Testis (tissue), 2 donors: ENCODE results near the gene KLHL22.
"Not testable (repeated sequence)": the region's sequence is repeated elsewhere in the genome, so short reads cannot be mapped to it uniquely, and the experiment has no call there.

ENCODE experiments used
- POLR2A ChIP-seq: fragments of 450-650 bp; IDR thresholded peaks from one replicate; pipeline ENCODE4 v1.6.1; 2017; ENCODE audit warnings: antibody characterized with exemption, mild to moderate bottlenecking, moderate library complexity
- TF ChIP-seq, protein P1 (sequence below), 3 experiments: fragments of 450-650 bp in 2 of 3; fragments of 200-600 bp in 1 of 3; sonication (generic) in 1 of 3; IDR thresholded peaks; one replicate each; pipeline ENCODE4 v1.5.1; 2016 to 2019; ENCODE audit warnings: antibody characterized with exemption in 3 of 3, mild to moderate bottlenecking in 2 of 3, moderate library complexity in 1 of 3

DNA sequence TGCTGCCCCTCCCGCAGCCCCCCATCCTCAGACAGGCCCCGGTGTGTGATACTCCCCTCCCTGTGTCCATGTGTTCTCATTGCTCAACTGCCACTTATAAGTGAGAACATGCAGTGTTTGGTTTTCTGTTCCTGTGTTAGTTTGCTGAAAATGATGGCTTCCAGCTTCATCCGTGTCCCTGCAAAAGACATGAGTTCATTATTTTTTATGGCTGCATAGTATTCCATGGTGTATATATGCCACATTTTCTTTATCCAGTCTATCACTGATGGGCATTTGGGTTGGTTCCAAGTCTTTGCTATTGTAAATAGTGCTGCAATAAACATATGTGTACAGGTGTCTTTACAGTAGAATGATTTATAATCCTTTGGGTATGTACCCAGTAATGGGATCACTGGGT is 80.4 kb downstream of the KLHL22 start:
- TF ChIP-seq, protein P1, sequence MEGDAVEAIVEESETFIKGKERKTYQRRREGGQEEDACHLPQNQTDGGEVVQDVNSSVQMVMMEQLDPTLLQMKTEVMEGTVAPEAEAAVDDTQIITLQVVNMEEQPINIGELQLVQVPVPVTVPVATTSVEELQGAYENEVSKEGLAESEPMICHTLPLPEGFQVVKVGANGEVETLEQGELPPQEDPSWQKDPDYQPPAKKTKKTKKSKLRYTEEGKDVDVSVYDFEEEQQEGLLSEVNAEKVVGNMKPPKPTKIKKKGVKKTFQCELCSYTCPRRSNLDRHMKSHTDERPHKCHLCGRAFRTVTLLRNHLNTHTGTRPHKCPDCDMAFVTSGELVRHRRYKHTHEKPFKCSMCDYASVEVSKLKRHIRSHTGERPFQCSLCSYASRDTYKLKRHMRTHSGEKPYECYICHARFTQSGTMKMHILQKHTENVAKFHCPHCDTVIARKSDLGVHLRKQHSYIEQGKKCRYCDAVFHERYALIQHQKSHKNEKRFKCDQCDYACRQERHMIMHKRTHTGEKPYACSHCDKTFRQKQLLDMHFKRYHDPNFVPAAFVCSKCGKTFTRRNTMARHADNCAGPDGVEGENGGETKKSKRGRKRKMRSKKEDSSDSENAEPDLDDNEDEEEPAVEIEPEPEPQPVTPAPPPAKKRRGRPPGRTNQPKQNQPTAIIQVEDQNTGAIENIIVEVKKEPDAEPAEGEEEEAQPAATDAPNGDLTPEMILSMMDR (IDR thresholded peaks at IDR 0.05): not testable (repeated sequence)
- not testable (repeated sequence) for TF ChIP-seq POLR2A
